Dermis blood vessel endothelial cell (primary cell): Measurements from ENCODE around the gene LAMC2. TPM values are rescaled to one million over a fixed set of nuclear protein-coding genes. Genes with fewer than 3 reads are reported as not detected.
A peak's percentile ranks its signal among the peaks of the same experiment; 100 is the strongest.

ENCODE experiments used
- DNase-seq: peaks from one replicate; pipeline ENCODE4 v3.0.0; 2010
- total RNA-seq: library from RNA; depleted of rRNA; stranded (reverse); fragments of >200 nt; gene quantifications from 2 replicates; pipeline ENCODE4 v1.2.3, GENCODE V29; 2014

Gene LAMC2
- total RNA-seq, 1 donor from 2014 or later, result 1.5 TPM

GRCh38 chr1:183173828-183174227 is 12.2 kb upstream of the LAMC2 start:
- DNase-seq, result peak; percentile 77

- no peak for DNase-seq
Measured at GRCh38 chr1:183175631-183176030, 10.4 kb upstream of the LAMC2 start.

GRCh38 chr1:183178545-183178944 is 7.5 kb upstream of the LAMC2 start:
- DNase-seq, result no peak

GRCh38 chr1:183179033-183179432 is 7.0 kb upstream of the LAMC2 start:
- no peak for DNase-seq

- DNase-seq, result peak; percentile 93
Measured at GRCh38 chr1:183180218-183180617, 5.8 kb upstream of the LAMC2 start.

GRCh38 chr1:183180634-183181056 is 5.4 kb upstream of the LAMC2 start:
- DNase-seq, result peak; percentile 94

- no peak for DNase-seq
Measured at GRCh38 chr1:183186841-183187240, 777 bp downstream of the LAMC2 start.

- DNase-seq, result no peak
Measured at GRCh38 chr1:183188240-183188639, 2.2 kb downstream of the LAMC2 start.

GRCh38 chr1:183191833-183192232 is 5.8 kb downstream of the LAMC2 start:
- peak; percentile 54 for DNase-seq

- no peak for DNase-seq
Measured at GRCh38 chr1:183193963-183194525, 8.0 kb downstream of the LAMC2 start.

GRCh38 chr1:183194527-183195141 is 8.6 kb downstream of the LAMC2 start:
- DNase-seq, result no peak

- DNase-seq, result peak; percentile 75
Measured at GRCh38 chr1:183195142-183195574, 9.1 kb downstream of the LAMC2 start.

GRCh38 chr1:183197762-183198161 is 11.7 kb downstream of the LAMC2 start:
- no peak for DNase-seq

GRCh38 chr1:183198463-183198862 is 12.4 kb downstream of the LAMC2 start:
- DNase-seq, result no peak

GRCh38 chr1:183199304-183199703 is 13.2 kb downstream of the LAMC2 start:
- no peak for DNase-seq

GRCh38 chr1:183200451-183200850 is 14.4 kb downstream of the LAMC2 start:
- peak; percentile 87 for DNase-seq

- DNase-seq, result no peak
Measured at GRCh38 chr1:183203094-183203493, 17.0 kb downstream of the LAMC2 start.

- DNase-seq, result no peak
Measured at GRCh38 chr1:183205196-183205781, 19.2 kb downstream of the LAMC2 start.

GRCh38 chr1:183206538-183207122 is 20.6 kb downstream of the LAMC2 start:
- no peak for DNase-seq

GRCh38 chr1:183209533-183210158 is 23.6 kb downstream of the LAMC2 start:
- DNase-seq, result peak; percentile 55

- DNase-seq, result no peak
Measured at GRCh38 chr1:183210681-183211080, 24.6 kb downstream of the LAMC2 start.

- DNase-seq, result no peak
Measured at GRCh38 chr1:183212870-183213269, 26.8 kb downstream of the LAMC2 start.
